Measurements from ENCODE around the gene ENAH.
A peak's percentile ranks its signal among the peaks of the same experiment; 100 is the strongest.

ENAH gene

GRCh38 chr1:225442123-225442505, 210.8 kb downstream of the ENAH start:
- TF ChIP-seq CTCF (IDR thresholded peaks at IDR 0.05; ENCODE audit: control insufficient read depth, extremely low read depth, insufficient read depth) = no peak
- DNase-seq (ENCODE audit: low read depth) = no peak
- no peak overlapping the region for H3K4me3 ChIP-seq (ENCODE audit: low read depth, low read length)

DNA sequence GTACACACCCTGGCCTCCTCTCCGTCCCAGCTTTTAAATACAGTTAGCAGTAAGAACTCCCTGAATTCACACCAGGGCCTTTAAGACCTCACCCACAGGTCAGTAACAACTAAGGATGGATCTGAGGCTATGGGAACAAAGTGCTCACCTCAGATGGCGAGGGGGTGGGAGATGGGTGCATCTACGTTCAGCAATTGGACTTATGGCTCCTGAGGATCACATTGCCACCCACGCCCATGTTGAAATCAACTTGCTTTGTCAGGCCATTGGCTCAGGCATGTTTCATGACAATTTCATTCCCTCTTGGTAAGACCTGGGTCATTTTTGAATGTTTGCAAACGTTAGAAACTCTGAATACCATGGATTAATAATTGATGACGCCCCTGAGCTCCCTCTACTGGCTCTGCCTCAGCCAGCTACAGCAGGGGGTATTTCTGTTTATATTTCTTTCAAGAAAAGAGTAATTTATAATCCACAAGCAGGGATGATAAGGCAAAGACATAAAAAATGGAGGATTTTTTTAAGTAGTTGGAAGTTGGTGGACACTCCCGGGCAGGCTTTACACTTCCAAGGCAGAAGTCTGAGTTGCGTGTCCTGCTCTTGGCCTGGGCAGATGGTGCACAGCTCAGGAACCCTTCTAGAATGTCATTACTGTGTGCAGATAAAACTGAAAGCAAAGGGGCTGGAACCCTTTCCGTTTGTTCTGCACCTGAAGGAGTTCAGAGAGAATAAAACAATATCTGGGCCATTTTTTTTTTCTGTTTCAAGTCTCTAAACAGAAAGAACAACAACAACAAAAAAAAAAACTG, 211.4 kb downstream of the ENAH start:
- peak; percentile 29; the same call in 1 of the 2 replicates for TF ChIP-seq CTCF (IDR thresholded peaks at IDR 0.05; ENCODE audit: control insufficient read depth, extremely low read depth, insufficient read depth)
- no peak overlapping the region for H3K4me3 ChIP-seq (ENCODE audit: low read depth, low read length)
- no peak for DNase-seq (ENCODE audit: low read depth)

DNA sequence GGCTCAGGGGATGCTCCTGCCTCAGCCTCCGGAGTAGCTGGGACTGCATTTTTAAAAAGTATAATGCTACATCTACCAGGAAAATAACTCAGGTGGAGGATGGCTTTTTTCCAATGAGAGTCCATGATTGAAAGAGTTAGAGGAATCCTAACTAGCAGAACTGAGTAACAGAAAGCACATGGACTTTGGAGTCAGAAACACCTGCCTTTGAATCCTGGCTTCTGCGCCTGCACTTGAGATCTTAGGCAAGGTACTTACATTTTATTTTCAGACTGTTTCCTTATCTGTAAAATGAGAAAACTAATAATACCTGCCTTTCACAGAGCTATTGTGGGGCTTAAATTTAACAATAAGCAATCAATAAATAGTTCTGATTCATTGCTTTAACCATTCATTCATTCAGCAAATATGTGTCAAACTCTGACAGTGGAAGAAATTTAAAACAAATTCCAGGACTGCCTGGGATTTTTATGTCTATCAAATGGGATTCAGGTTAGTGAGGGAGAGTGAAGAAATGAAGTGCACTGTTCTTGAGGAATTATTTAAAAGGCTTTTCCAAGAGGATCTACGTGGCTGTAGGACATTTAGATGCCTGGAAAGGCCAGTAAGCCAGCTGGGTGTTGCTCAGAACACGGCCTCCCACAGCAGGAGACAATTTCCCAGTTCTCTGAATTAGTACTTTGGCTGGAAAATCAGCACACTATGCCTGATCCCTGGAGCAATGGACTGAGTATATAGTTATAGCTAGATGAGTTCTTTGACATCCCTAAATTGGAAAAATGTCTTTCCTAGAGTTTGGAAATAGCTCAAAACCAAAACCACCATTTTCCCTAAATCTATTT, 212.3 kb downstream of the ENAH start:
- no peak for TF ChIP-seq CTCF (IDR thresholded peaks at IDR 0.05; ENCODE audit: control insufficient read depth, extremely low read depth, insufficient read depth)
- H3K4me3 ChIP-seq (ENCODE audit: low read depth, low read length) = no peak overlapping the region
- DNase-seq (ENCODE audit: low read depth) = no peak

DNA sequence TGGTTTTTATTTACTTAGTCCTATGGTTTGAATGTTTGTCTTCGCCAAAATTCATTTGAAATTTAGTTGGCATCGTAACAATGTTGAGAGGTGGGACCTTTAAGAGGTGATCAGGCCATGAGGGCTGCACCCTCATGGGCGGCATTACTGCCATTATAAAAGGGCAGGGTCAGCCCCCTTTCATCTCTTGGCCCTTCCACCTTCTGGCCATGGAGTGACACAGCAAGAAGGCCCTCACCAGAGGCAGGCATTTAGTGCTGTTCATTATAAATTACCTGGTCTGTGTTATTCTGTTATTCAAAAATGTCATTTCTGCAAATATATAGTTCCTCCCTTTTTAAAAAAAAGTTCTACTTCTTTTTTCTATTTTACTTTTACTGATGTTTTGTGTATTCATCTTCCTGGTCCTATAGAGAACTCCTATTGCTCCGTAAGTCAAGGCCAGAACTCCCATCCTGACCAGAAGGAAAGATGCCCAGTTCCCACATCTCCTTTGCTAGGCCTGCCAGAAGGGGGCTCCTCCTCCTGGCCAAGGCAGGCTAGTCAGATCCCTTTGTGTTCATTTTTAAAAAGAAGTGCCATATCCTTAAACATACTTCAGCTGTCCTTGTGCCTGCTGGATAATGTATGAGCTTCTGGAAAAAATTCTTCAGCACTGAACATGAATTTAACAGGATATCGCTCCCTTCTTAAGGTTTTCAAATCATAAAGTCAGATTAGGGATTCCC, 215.0 kb downstream of the ENAH start:
- H3K4me3 ChIP-seq (ENCODE audit: low read depth, low read length) = no peak overlapping the region
- DNase-seq (ENCODE audit: low read depth) = no peak
- TF ChIP-seq CTCF (IDR thresholded peaks at IDR 0.05; ENCODE audit: control insufficient read depth, extremely low read depth, insufficient read depth) = peak; percentile 39

Data from LNCaP clone FGC (cell line).